ENCODE data around the gene TMEM191B.
"Not testable (repeated sequence)": the region's sequence is repeated elsewhere in the genome, so short reads cannot be mapped to it uniquely, and the experiment has no call there.

TMEM191B gene

DNA sequence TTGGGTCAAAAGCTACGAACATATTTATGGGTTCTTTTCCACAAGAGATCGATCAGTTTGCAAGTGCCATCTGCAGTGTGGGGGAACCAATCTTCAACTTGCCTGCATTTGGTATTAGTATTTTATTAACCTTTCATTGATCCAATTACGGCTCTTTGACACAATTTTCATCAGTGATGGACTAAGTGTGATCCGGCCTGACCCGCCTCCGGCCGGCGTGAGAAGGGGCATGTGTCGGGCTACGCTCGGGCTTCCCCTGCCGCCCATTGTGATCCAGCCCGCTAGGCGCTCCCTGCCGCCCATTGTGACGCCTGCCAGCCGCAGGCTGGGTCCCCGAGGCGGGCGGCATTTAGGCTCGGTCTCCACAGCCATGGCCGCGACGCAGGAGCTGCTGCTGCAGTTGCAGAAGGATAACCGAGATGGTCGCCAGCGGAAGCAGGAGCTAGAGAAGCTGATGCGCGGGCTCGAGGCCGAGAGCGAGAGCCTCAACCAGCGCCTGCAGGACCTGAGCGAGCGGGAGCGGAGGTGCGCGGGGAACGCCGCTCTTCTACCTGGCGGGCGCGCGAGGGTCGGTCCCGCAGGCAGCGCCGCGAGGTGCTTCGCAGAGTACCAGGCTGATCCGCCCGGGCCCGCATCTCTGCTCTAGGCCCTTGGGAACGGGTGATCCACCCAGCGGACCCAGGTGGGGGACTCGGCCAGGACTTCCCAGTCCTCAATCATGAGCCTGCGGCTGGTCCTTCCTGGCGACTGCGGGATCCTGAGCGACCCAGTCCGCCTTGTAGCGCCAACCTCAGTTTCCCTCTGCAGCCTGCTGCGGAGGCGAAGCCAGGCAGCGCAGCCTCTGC lies at the start of gene TMEM191B:
TMEM191B (plus strand) TSS at position 51 of the 845 bp plus-strand sequence; CDS start at position 230, 179 bp downstream.
- DNase-seq = not testable (repeated sequence)

DNA sequence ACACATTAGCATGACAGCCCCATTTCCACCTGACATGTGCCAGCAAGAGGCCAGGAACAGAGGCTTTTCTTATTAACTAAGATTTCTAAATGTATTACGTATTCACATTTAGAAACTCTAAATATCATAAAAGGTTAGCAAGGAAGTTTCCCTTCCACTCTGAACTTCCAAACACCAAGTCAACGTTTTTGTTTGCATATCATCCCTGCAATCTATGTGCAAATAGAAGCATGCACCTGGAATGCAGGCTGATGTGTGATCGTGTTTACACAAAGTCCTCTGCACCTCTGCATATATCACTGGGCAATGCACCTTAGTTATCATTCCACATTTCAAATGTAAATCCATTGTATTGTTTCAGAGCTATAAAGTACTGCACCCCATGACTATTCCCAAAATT lies 31.4 kb upstream of the TMEM191B start:
- DNase-seq = not testable (repeated sequence)

- DNase-seq = not testable (repeated sequence)
Measured at GRCh38 chr22:18511327-18511726, 16.3 kb upstream of the TMEM191B start.

GRCh38 chr22:18512378-18512777 lies 15.2 kb upstream of the TMEM191B start:
- DNase-seq = not testable (repeated sequence)

GRCh38 chr22:18513454-18513853 lies 14.1 kb upstream of the TMEM191B start:
- DNase-seq = not testable (repeated sequence)

GRCh38 chr22:18518061-18518460 lies 9.5 kb upstream of the TMEM191B start, which contains the start of gene GGTLC3:
Gene GGTLC3 (minus strand): TSS chr22:18518161. CDS start chr22:18517897, 264 bp downstream.
- DNase-seq = not testable (repeated sequence)

GRCh38 chr22:18522762-18523161 lies 4.8 kb upstream of the TMEM191B start:
- DNase-seq = not testable (repeated sequence)

- not testable (repeated sequence) for DNase-seq
Measured at GRCh38 chr22:18523328-18523727, 4.3 kb upstream of the TMEM191B start.

GRCh38 chr22:18528597-18529415 lies 1.2 kb downstream of the TMEM191B start:
- not testable (repeated sequence) for DNase-seq

GRCh38 chr22:18529416-18530145 lies 2.0 kb downstream of the TMEM191B start:
- not testable (repeated sequence) for DNase-seq

- DNase-seq = not testable (repeated sequence)
Measured at GRCh38 chr22:18533633-18534032, 6.0 kb downstream of the TMEM191B start.

DNA sequence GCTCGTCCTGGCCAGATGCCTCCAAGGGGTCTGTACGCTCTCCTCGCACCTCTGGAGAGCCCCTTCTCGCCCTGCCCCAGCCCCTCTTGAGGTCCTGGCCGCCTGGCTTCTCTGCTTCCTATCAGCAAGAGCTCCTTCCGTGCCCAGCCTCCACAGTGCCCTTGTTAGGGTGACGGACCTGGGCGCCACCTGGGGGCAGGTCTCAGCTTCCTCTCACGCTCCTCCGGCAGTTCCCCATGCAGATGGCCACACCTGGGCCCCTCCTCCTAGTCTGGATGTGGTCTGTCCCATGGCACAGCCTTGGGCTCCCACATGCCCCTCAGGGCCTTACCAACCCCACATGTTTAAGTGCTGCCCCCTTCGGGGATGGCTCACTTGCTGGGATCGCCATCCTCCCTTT lies 6.7 kb downstream of the TMEM191B start:
- DNase-seq = not testable (repeated sequence)

DNA sequence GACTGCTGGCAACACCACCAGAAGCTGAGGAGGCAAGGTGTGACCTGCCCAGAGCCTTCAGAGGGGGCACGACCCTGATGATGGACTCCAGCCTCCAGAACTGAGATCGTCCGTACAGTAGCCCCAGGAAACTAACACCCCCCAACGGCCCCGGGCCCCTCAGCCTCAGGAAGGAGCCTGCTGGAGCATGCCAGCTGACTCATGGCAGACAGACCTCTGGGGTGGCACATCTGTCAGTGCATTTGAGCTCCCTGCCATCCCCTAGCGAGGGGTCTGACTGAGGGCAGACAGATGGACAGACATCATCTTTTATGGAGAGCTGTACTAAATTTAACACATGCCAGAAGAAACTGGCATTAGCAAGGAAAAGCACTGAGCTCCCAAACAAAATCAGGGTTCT lies 12.4 kb downstream of the TMEM191B start:
- not testable (repeated sequence) for DNase-seq

DNA sequence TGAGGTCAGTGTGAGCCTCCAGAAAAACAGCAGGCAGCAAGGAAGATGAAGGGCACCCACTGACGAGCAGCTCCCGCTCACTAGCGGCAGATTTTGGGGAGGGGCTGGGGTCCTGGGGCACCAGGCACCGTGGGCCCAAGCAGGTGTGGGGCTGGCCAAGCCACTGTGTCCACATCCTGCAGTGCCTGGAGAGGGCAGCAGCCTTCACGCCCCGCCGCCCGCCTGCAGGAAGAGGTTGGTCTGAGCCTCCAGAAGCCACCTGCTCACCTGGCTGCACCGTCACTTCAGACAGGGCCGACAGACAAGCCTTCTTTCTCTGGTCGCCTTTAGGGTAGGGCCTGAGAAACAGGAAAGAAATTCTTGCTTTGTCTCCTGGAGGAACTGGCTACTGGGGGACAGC lies 15.8 kb downstream of the TMEM191B start:
- DNase-seq = not testable (repeated sequence)

DNA sequence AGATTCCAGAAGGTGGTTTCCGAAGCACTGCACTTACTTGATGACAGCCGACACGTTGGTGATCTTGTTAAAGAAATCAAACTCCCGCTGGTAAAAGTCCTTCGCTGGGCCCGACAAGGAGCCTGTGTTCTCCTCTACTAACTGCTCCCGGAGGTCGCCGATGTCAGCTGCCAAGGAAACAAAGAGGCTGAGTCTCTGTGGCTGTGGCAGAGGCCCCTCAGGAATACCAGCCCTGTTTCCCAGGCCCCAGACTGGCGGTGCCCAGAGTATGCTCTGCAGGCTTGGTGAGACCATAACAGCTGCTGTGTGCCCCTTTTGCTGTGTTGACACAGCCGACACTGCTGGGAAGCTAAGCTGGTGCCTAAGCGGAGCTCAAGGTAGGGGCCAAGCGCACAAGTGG lies 17.0 kb downstream of the TMEM191B start:
- not testable (repeated sequence) for DNase-seq

- DNase-seq = not testable (repeated sequence)
Measured at GRCh38 chr22:18549458-18550179, 22.0 kb downstream of the TMEM191B start.

- not testable (repeated sequence) for DNase-seq
Measured at GRCh38 chr22:18551046-18551445, 23.4 kb downstream of the TMEM191B start.

- not testable (repeated sequence) for DNase-seq
Measured at GRCh38 chr22:18552839-18553597, 25.4 kb downstream of the TMEM191B start.

- DNase-seq = not testable (repeated sequence)
Measured at GRCh38 chr22:18554280-18555256, 27.0 kb downstream of the TMEM191B start.

GRCh38 chr22:18558516-18558915 lies 30.9 kb downstream of the TMEM191B start:
- not testable (repeated sequence) for DNase-seq
